ENCODE data around the gene UBR3.

UBR3 gene

GRCh38 chr2:170029551-170029950 is 202.3 kb downstream of the UBR3 start:
- no peak for TF ChIP-seq CTCF (conservative IDR thresholded peaks at IDR 0.05)
- no peak overlapping the region for H3K27ac ChIP-seq

GRCh38 chr2:170030040-170030439 is 202.8 kb downstream of the UBR3 start:
- TF ChIP-seq CTCF (conservative IDR thresholded peaks at IDR 0.05): no peak
- no peak overlapping the region for H3K27ac ChIP-seq

GRCh38 chr2:170031288-170031687 is 204.0 kb downstream of the UBR3 start:
- no peak for TF ChIP-seq CTCF (conservative IDR thresholded peaks at IDR 0.05)
- no peak overlapping the region for H3K27ac ChIP-seq

DNA sequence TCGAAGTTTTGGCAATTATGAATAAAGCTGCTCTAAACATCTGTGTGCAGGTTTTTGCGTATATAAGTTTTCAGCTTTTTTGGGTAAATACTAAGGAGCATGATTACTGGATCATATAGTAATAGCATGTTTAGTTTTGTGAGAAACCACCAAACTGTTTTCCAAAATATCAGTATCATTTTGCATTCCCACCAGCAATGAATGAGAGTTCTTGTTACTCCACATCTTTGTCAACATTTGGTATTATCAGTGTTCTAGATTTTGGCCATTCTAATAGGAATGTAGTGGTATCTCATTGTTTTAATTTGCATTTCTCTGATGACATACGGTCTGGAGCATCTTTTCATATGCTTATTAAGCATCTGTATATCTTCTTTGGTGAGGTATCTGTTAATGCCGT is 207.3 kb downstream of the UBR3 start:
- TF ChIP-seq CTCF (conservative IDR thresholded peaks at IDR 0.05): no peak
- no peak overlapping the region for H3K27ac ChIP-seq

- TF ChIP-seq CTCF (conservative IDR thresholded peaks at IDR 0.05): no peak
- peak overlapping the region; percentile 20; the same call in 1 of the 2 replicates for H3K27ac ChIP-seq
These were observed 211.5 kb downstream of the UBR3 start for GRCh38 chr2:170038734-170039133.

GRCh38 chr2:170039401-170040172 is 212.3 kb downstream of the UBR3 start:
- peak overlapping the region; percentile 20; the same call in 1 of the 2 replicates for H3K27ac ChIP-seq
- TF ChIP-seq CTCF (conservative IDR thresholded peaks at IDR 0.05): no peak

DNA sequence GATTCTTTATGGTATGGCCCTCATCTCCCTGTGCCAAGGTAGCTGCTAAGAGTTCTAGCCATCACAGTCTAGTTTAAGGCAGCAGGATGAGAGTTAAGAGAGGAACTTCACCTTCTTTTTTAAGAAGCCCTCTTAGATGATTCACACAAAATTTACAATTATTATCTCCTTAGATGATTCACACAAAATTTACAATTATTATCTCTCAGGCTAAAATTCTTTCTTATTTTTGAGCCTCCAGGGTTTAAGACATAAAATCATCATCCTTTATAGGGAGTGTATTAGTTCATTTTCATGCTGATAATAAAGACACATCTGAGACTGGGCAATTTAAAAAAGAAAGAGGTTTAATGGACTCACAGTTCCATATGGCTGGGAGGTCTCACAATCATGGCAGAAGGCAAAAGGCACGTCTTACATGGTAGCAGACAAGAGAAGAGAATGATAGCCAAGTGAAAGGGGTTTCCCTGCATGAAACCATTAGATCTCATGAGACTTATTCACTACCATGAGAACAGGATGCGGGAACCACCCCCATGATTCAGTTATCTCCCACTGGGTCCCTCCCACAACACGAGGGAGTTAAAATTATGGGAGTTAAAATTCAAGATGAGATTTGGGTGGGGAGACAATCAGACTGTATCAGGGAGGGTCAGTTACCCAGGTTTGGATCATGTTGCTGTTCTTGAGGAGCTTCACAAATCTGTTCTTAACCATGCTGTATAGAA is 217.7 kb downstream of the UBR3 start:
- no peak overlapping the region for H3K27ac ChIP-seq
- TF ChIP-seq CTCF (conservative IDR thresholded peaks at IDR 0.05): no peak

Data from VCaP (cell line).